Right lobe of liver (tissue), 4 donors: Measurements from ENCODE around the gene PROKR2.

ENCODE experiments used
- CTCF ChIP-seq, 4 donors: fragments of 200-600 bp in 3 of 4; fragments of 450-650 bp in 1 of 4; IDR thresholded peaks; one replicate each; pipeline versions ENCODE4 v1.5.1 to v1.8.0; 2016 to 2022; ENCODE audit warnings: antibody characterized with exemption in 4 of 4, mild to moderate bottlenecking in 2 of 4
- POLR2A ChIP-seq: fragments of 450-650 bp; IDR thresholded peaks from one replicate; pipeline ENCODE4 v1.6.1; 2017; ENCODE audit warnings: antibody characterized with exemption, mild to moderate bottlenecking
- donor health status: DM: no; HTN: no; CAD: no.
- donor health status: DM: no; HTN: no; CAD: no.
- donor health status: DM: no; HTN: yes; CAD: no.

- TF ChIP-seq CTCF (IDR thresholded peaks at IDR 0.05), result no peak
- no peak for TF ChIP-seq POLR2A
Observed at GRCh38 chr20:5315807-5316187, 957 bp downstream of the PROKR2 start.
